Thoracic aorta (tissue), 2 donors: Measurements from ENCODE around the gene ADGRF3. TPM values are rescaled to one million over a fixed set of nuclear protein-coding genes. Genes with fewer than 3 reads are reported as not detected.

Experiments
- ATAC-seq: fragments of 150-250 bp; one replicate; pipeline ENCODE4 v1.8.0; 2017; ENCODE audit warnings: low read depth; ENCODE audit not compliant: insufficient number of reproducible peaks, low FRiP score
- DNase-seq: peaks from one replicate; pipeline ENCODE4 v3.0.0-alpha.2; 2020; ENCODE audit warnings: low spot score
- H3K27ac ChIP-seq, 2 donors: fragments of 200-600 bp; sonication (generic); 1 replicate in 1 of 2; 2 replicates in 1 of 2; pipeline ENCODE4 v1.5.1; 2016; ENCODE audit warnings: mild to moderate bottlenecking in 2 of 2, moderate library complexity in 2 of 2
- H3K27me3 ChIP-seq: fragments of 200-600 bp; sonication (generic); replicated peaks from 2 replicates; pipeline ENCODE4 v1.6.0; 2016; ENCODE audit warnings: mild to moderate bottlenecking; ENCODE audit not compliant: insufficient read depth
- H3K36me3 ChIP-seq: fragments of 200-600 bp; sonication (generic); one replicate; pipeline ENCODE4 v1.5.1; 2016
- H3K4me1 ChIP-seq, 2 donors: fragments of 200-600 bp; sonication (generic); 1 replicate in 1 of 2; 2 replicates in 1 of 2; pipeline versions ENCODE4 v1.5.1 to v1.6.0; 2016; ENCODE audit warnings: low read depth in 2 of 2, mild to moderate bottlenecking in 1 of 2; ENCODE audit not compliant: control insufficient read depth in 1 of 2
- H3K4me3 ChIP-seq: fragments of 200-600 bp; sonication (generic); 2 replicates; pipeline ENCODE4 v1.5.1; 2016; ENCODE audit warnings: mild to moderate bottlenecking
- H3K9me3 ChIP-seq: fragments of 200-600 bp; sonication (generic); 2 replicates; pipeline ENCODE4 v1.5.1; 2016
- CTCF ChIP-seq: fragments of 200-600 bp; sonication (generic); IDR thresholded peaks from one replicate; pipeline ENCODE4 v1.5.1; 2019; ENCODE audit warnings: antibody characterized with exemption
- total RNA-seq, 2 donors: library from RNA; depleted of rRNA; stranded (reverse); fragments of >200 nt; gene quantifications; one replicate each; pipeline versions ENCODE4 v1.1.0 to v1.2.3, GENCODE V29; 2016

The ADGRF3 gene
- total RNA-seq, 2 donors from 2014 or later = 0.68 TPM; not detected in 1

DNA sequence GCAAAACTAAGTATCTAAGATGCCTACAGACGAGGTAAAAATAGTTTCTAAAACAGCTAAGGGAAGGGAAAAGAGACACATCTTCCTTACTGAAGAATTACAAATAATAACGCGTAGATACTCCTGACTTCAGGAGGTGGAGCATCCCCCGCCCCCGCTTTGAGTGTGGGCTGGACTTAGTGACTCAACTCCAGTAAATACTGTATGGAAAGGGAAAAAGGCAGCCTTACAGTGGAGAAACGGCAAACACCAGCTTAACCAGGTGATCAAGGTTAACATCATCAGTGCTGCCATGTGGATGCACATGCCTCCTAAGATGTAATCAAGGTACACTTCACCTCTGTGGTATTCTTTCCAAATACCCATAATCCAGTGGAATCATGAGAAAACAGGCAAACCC is 53.9 kb downstream of the ADGRF3 start:
- no peaks in the 10 kb centered on the region for H3K9me3 ChIP-seq
- DNase-seq (no peak), ATAC-seq (no peak)
- no peak overlapping the region for H3K4me3 ChIP-seq
- peaks cover 3% of the 10 kb centered on the region for H3K36me3 ChIP-seq
- no peak for TF ChIP-seq CTCF
- H3K27me3 ChIP-seq = no peaks in the 10 kb centered on the region
- peaks cover 0 to 1% of the 10 kb centered on the region in 2 donors for H3K4me1 ChIP-seq
- no peak overlapping the region for H3K27ac ChIP-seq

DNA sequence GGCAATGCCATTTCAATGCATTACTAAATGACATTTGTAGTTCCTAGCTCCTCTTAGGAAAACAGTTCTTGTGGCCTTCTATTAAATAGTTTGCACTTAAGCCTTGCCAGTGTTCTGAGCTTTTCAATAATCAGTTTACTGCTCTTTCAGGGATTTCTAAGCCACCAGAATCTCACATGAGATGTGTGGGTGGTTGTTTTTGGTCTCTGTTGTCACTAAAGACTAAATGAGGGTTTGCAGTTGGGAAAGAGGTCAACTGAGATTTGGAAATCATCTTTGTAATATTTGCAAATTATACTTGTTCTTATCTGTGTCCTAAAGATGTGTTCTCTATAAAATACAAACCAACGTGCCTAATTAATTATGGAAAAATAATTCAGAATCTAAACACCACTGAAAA is 56.6 kb downstream of the ADGRF3 start:
- Histone ChIP-seq H3K27me3 (no peaks in the 10 kb centered on the region), H3K36me3 (peaks cover 20% of the 10 kb centered on the region), H3K9me3 (no peaks in the 10 kb centered on the region), H3K27ac (no peak overlapping the region), H3K4me1 (no peaks in the 10 kb centered on the region), H3K4me3 (no peak overlapping the region)
- no peak for TF ChIP-seq CTCF
- no peak for DNase-seq
- ATAC-seq = no peak

GRCh38 chr2:26285931-26286330 is 60.7 kb downstream of the ADGRF3 start:
- peaks cover 53% of the 10 kb centered on the region for H3K36me3 ChIP-seq
- no peak for DNase-seq
- H3K27ac ChIP-seq = no peak overlapping the region
- no peaks in the 10 kb centered on the region for H3K4me1 ChIP-seq
- no peak for ATAC-seq
- TF ChIP-seq CTCF = no peak
- H3K9me3 ChIP-seq = no peaks in the 10 kb centered on the region
- H3K27me3 ChIP-seq = no peaks in the 10 kb centered on the region
- H3K4me3 ChIP-seq = no peak overlapping the region

- H3K36me3 ChIP-seq = peaks cover 61% of the 10 kb centered on the region
- no peak overlapping the region for H3K4me3 ChIP-seq
- no peaks in the 10 kb centered on the region for H3K9me3 ChIP-seq
- no peak for DNase-seq
- no peaks in the 10 kb centered on the region for H3K27me3 ChIP-seq
- H3K27ac ChIP-seq = no peak overlapping the region
- TF ChIP-seq CTCF = no peak
- no peaks in the 10 kb centered on the region for H3K4me1 ChIP-seq
- no peak for ATAC-seq
These were observed 62.5 kb downstream of the ADGRF3 start for GRCh38 chr2:26284132-26284531.

GRCh38 chr2:26283606-26284005 is 63.0 kb downstream of the ADGRF3 start:
- H3K4me1 ChIP-seq = no peaks in the 10 kb centered on the region
- TF ChIP-seq CTCF = no peak
- H3K4me3 ChIP-seq = no peak overlapping the region
- H3K27ac ChIP-seq = no peak overlapping the region
- no peak for ATAC-seq
- no peaks in the 10 kb centered on the region for H3K9me3 ChIP-seq
- H3K36me3 ChIP-seq = peaks cover 66% of the 10 kb centered on the region
- DNase-seq = no peak
- H3K27me3 ChIP-seq = no peaks in the 10 kb centered on the region
